HT-29 (cell line): ENCODE measurements around the gene RAX2. TPM values are rescaled to one million over a fixed set of nuclear protein-coding genes. Genes with fewer than 3 reads are reported as not detected.
"Not testable (repeated sequence)": the region's sequence is repeated elsewhere in the genome, so short reads cannot be mapped to it uniquely, and the experiment has no call there.

Source experiments
- DNase-seq: peaks from one replicate; pipeline ENCODE4 v3.0.0-alpha.2; 2015; ENCODE audit warnings: low spot score
- total RNA-seq: library from RNA; depleted of rRNA; stranded (reverse); fragments of >200 nt; shearing (Covaris generic); gene quantifications from 2 replicates; pipeline ENCODE4 v1.2.3, GENCODE V29; 2014

RAX2 gene
- total RNA-seq, 1 experiment from 2014 or later = not detected

DNA sequence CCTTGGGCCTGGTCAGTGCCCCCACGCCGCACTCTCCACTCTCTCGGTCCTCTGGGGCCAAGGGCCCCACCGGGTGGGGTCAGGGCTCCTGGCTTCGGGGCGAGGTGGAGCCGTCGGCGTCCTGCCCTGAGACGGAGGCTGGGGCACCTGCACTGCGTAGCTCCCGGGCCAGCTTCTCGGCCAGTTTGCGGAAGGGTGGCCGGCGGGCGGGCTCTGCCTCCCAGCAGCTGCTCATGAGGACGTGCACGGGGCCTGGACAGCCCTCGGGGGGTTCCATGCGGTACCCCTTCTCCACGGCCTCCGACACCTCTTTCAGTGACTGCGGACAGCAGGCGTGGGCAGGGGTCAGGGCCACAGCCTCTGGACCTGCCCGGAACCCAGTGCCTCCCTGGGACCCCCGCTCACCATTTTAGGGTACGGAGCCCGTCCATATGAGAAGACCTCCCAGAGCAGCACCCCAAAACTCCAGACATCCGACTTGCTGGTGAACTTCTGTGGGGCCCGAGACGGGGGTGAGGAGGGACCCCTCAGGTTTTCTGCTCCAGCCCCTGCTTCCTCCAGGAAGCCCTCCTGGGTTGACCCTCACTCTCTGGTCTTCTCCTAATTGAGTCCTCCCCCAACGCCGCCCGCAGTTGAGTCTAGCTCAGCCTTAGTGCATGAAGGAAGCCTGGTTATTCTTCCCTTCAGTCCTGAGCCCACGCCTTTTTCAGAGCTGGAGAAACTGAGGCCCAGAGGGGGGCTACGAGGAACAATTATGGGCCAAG is 6.3 kb upstream of the RAX2 start:
- DNase-seq = no peak

DNA sequence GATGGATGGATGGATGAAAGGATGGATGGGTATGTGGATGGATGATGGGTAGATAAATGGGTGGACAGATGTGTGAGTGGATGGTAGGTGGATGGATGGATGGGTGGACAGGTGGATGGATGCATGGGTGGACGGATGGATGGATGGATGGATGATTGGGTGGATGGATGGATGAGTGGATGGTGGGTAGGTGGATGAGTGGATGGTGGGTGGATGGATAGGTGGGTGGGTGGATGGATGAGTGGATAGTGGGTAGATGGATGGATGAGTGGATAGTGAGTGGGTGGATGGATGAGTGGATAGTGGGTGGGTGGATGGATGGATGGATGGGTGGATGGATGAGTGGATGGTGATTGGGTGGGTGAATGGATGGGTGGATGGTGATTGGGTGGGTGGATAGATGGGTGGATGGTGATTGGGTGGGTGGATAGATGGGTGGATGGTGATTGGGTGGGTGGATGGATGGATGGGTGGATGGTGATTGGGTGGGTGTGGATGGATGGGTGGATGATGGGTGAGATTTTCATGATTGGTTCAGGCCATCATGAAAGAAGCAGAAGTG is 4.5 kb upstream of the RAX2 start:
- no peak for DNase-seq

DNA sequence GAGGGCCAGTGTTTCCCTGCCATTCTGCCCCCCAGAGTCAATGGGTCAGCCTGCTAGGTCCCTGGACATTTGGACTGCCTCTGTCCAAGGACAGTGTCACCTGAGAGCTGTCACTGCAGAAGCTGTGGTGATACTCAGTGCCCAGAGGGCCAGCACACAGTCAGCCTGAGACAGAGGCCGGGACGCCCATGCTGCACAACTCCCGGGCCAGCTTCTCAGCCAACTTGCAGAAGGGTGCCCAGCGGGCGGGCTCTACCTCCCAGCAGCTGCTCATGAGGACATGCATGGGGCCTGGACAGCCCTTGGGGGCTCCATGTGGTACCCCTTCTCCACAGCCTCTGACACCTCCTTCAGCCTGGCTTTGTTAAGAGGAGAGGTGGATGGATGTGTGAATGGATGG is 3.8 kb upstream of the RAX2 start:
- DNase-seq = no peak

DNA sequence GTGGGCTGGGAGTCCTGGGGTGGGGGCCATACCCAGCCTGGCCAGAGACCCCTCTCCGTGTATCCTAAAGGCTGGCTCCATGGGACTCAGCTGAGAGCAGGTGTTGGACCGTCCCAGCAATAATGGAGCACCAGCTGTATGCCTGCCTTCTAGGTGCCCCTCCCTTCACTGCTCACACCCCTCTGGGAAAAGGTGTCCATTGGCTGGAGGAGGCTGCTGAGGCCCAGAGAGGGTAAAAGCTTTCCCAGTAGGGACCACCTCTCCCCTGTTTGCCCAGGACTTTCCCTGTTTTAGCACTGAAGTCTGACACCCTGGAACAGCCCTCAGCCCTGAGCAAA is 3.3 kb upstream of the RAX2 start:
- DNase-seq = no peak

DNA sequence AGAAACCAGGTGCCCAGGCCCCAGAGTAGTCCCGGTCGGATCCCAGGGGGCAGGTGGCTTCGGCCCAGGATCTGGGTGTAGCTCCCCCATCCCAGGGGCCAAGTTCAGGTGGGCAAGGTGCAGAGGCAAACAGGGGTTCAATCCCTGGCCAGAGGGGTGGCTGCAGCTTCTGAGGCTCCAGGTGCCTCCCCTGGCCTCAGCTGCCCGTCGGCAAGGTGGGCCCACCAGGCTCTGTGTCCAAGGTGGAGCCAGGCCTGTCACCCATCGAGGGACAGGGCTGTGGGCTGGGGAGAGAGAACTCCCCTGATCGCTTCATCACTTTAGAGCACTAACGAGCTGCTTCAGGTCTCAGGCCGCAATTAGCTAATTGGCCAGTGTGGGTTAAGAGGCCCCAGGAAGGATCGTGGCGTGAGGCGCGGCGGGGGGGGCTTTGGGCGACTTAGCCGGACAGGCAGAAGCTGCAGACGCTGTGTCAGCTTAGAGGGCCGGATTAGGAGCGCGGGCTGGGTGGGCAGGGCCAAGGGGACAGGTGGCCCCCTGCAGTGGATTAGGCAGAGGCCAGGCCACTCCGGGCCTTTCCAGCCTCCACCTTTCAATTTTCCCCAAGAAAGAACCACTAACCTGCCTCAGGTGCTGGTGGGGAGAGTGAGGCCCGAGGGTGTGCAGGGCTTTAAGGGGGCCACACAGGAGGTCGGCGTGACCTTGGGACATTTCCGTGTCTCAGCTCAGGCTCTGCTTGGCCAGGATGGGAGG is 2.8 kb upstream of the RAX2 start:
- no peak for DNase-seq

DNA sequence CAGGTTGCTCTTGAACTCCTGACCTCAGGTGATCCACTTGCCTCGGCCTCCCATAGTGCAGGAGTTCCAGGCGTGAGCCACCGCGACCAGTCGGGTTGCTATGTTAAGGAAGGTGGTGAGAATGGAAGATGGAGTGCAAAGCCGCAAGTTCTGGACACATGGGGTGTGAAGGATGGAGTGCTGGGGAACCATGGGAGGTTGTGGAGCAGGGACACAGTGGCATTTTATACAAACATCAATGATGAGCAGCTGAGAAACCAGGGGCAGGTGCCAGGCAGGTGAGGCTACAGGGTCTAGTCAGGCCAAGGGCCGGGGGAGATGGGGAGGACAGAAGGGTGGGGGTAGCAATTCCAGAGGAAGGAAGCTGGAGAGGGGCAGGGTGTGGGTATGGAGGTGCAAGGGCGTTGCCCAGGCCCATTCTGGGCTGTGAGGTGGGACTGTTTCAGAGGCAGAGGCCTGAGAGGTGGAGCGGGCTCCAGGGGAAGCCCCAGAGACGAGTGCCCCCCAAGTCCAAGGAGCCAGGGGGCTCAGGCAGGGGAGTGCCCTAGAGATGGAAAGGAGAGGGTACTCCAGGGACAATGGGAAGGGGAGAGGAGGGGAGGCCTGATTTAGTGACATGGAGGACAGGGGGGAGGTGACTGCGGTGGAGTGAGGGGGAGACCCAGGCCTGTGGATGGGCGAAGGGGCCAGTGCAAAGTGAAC is 1.9 kb upstream of the RAX2 start:
- DNase-seq = no peak

DNA sequence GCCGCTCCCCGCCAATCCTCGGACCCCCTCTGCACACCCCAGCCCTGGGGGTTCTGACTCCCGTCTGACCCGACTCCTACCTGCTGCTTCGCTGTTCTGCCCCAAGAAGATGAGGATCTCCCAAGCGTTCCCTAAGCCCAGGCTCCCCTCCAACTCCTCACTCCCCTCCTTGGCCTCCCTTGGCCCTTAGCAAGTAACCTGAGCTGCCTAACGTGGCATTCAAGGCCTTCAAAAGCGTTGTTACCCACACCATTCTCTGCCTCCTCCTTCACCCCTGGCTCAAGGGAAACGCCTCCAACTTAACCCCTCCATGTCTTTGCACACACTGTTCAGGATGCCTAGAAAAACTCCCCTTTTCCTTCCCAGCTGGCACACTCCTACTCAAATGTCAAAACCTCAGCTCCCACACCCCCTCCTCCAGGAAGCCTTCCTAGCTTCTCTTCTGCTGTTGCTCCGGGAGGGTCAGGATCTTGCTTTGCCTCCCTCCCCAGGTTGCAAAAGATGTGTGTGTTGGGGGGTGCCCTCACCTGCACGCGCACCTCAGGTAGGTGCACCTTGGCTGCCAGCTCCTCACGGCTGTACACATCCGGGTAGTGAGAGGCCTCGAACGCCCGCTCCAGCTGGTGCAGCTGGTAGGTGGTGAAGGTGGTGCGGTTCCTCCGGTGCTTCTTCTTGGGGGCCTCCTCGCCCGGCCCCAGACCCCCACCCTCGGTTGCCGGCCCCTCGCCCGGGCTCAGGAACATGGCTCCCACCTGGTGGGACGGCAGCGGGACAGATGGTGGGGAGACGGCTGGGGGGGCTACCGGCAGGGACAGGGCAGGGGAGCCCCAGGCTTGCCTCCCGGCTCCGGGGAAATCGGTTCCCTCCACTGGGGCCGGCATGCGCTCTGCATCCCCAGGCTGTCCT is 775 bp downstream of the RAX2 start:
- DNase-seq = no peak

DNA sequence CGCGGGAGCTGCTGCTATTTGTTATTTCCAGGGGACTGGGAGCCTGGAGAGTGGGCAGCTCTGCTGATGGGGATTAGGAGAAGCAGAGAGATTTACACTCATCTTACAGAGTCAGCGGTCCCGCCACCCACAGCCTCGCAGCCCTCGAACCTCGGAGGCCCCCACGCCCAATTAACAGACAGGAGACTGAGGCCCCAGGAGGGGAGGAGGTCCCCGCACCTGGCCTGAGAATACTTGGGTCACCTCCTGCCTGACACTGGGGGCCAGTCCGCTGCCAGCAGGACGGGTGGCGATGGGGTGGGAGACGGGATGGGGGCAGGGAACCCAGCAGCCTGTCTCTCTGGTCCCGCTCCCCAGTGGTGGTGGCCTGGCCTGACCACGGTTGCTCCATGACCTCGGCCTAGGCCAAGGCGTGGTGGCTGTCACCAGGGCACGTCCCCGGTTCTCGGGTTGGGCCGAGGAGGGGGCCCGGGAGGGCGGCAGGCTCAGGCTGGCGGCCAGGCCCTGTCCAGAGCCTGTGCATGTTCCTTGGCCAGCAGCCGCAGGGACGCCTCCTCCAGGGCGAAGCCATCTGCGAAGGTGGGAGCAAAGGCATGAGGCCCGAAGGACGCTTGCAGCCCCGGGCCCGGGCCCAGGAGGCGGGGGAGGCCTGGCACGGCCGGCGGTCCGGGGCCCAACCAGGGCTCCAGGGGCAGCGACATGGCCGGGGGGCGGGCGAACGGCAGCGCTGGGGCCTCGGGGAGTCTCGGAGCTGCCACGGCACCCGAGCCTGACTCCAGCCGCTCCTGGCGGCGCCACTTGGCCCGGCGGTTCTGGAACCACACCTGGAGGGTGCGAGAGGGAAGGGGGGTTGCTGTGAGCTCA is 1.7 kb downstream of the RAX2 start:
- DNase-seq = no peak

DNA sequence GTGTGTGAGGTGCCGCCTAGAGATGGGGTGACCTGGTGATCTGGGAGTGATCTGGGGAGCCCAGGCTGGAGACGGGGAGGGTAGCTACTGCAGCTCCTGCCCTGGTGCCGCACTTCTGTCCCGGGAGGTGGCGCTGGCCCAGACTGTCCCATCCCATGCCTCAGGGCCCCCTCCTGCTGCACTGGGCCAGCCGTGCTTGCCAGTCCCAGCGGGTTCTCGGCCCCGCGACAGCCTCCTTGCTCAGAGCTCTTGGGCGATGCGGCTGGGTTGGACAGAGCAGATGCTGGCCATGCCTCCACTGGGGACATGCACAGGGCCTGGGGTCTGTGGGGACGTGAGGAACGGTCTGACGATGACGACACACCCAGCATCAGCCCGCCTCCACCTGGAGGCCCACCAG is 2.5 kb downstream of the RAX2 start:
- DNase-seq = no peak

DNA sequence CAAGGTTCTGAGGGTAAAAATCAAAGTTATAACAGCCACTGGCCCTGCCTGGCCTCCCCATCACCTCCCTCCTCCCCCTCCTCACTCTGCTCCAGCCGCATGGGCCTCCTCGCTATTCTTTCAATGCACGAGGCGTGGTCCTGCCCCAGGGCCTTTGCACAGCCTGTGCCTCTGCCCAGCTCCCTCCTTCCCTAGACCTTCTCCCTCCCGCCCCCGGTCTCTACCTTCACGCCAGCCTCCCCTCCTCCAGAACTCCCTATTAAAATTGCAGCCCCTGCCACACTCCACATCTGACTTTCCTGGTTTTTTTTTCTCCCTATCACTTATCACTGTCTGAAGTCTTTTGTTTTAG is 3.3 kb downstream of the RAX2 start:
- no peak for DNase-seq

DNA sequence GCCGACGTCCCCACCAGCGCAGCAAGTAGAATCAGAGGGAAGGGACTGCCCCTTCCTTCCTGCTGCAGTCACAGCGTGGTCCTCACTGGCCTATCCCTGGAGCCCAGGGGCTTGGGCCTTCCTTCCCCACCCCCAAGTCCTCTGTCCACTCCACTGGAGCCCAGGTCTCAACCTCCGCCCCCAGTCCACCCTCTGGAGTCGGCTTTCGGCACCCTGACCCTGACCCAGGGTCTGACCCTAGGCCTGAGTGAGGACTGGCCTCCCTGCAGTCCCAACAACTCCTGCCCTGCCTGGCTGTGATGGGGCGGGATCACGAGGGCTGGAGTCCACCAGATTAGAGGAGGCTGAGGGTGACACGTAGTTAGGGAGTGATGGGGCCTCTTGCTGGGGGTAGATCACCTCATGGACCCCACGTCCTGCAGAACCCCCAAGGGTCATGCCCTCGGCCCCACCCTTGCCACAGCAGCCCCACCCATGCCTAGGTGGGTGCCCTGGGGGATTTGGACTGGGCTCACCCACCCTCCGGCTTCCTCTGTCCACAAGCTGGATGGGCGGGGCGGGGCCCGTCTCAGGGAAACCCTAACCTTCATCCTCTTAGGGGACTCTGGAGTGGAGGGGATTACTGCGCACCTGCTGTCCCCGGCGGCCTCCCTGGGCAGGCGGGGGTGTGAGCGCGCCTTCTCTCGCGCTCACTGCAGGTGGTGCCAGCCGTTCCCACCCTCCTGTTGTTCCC is 3.8 kb downstream of the RAX2 start:
- no peak for DNase-seq

DNA sequence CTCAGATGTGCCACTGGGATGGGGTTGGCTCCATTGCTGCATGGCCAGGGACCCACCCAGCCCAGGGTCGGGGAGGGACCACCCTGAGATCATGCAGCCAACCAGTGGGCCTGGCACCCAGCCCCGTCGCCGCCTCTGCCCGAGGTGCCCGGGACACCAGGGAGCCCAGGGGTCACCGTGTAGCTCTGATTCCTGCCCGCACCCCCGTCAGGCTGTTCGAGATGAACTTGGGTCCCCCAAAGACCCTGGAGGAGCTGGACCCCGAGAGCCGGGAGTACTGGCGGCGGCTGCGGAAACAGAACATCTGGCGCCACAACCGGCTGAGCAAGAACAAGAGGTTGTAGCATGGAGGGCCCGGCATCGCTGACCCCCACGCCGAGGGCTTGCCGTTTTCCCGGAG is 5.0 kb downstream of the RAX2 start:
- DNase-seq = no peak

DNA sequence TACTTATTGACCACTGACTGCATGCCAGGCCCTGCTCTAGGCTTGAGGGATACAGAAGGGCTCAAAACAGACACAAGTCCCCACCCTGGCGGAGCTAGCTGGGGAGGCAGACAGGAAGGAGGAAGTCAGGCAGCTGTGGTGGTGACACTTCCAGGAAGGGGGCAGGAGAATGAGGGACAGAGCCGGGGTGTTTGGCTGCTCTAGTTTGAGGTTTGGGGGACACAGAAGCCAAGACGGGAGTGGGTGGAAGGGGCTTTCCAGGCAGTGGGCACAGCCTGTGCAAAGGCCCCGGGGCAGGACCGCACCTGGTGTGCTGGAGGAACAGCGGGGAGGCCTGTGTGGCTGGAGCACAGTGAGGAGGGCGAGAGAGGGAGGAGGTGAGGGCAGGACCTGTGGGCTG is 5.5 kb downstream of the RAX2 start:
- no peak for DNase-seq

DNA sequence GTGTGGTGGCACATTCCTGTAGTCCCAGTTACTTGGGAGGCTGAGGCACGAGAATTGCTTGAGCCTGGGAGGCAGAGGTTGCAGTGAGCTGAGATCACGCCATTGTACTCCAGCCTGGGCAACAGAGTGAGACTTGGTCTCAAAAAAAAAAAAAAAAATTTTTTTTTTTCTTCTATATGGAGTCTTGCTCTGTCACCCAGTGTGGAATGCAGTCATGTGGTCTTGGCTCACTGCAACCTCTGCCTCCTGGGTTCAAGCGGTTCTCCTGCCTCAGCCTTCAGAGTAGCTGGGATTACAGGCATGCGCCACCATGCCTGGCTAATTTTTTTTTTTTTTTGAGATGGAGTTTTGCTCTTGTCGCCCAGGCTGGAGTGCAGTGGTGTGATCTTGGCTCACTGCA is 6.3 kb downstream of the RAX2 start:
- not testable (repeated sequence) for DNase-seq

DNA sequence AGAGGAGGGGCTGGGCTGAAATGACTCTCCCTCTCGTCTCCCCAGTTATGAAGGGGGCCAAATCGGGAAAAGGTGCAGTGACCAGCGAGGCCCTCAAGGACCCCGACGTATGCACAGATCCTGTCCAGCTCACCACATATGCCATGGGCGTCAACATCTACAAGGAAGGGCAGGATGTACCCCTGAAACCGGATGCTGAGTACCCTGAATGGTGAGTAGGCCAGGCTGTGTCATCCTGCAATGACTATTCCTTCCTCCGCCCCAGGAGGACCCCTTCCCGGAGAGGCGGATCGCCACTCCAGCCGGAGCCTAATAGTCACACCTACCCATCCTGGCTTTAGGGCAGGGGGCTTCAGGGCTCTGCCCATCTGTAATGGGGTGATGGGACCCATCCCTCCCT is 6.9 kb downstream of the RAX2 start:
- DNase-seq = no peak

DNA sequence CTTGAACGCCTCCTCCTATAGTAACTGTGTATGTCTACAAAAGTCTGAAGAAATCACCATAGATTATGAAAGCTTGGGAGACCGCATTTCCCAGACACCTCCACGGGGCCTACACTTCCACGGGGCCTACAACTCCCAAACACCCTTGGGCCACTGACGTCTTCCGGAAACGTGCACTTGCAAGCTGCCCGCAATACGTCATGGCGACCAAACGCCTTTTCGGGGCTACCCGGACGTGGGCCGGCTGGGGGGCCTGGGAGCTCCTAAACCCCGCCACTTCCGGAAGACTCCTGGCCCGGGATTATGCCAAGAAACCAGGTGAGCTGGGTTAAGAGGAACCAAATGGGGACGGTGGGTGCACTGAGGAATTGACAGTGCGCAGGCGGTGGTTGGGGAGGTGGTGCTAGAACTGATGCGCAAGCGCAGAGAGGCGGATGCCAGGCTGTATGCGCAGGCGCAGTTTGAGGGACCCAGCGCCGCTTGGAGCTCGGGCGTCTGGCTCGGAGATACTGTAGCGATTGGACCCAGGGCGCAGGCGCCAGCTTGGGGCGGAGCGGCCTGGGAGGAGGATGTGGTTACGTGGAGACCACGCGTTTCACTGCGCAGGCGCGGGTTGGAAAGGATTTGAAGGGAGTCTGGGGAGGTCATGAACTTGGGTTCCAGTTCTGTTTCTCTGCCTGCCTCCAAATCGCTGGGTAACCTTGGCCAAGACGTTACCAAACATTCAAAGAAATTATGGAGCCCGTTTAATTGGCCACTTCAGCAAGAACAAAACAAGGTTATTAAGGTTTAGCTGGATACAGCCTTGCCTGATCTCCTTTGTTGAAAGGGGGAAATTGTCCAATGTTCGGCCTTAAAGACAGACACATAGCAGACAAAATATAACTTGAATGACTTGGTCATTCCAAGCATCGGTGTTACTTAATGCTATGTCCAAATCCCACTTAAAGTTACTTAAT is 9.2 kb downstream of the RAX2 start, which contains the start of gene MRPL54:
Gene MRPL54, plus strand, starts transcription at position 182 of the 959 bp plus-strand sequence. Its CDS starts 19 bp downstream, at position 201.
- DNase-seq = peak; percentile 98

DNA sequence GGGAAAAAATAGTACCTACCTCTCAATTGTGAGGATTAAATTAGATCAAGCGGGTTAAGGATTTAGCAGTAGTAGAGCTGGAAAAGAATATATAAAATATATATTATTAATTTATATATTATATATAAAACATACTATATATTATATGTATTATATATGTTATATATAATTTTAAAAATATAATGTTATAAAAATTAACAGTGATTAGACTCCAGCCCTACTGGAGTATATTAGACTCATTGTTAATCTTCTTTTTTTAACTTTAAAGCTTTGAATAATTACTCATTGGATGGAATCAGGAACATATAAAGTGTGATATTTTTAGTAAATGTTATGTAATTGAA is 9.9 kb downstream of the RAX2 start:
- no peak for DNase-seq

DNA sequence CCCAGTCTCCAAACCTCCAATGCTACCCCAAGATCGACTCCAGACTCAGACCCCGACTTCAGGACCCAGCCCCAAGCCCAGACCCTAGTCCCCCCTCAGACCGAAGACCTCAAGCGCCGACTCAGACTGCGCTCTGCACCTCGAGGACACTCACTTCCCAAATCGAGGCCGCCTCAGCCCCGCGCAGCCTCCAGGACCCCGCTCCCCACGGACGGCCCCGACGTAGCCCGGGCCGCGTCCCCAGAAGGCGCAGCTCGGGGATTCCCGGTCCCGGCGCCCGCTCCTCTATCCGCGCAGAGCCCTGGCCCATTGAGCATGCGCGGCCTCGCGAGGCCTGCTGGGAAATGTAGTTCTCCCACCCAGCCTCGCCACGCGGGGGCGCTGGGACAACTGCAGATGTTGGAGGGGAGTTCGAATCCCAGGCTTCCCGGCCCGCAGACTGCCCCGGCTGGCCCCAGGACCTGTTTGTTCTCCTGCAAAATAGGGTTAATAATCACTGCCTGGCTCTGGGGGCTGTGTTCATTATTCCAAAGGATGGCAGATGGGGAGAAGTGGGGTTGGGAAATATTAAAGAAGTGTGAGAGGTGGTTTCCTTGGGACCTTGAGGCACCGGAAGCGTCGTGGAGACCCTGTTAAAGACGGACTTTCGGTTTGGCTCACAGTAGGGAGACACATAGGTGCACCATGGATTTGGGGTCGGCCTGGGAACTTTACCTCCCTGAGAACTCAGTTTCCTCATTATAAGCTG is 10.5 kb downstream of the RAX2 start, which contains the start of gene APBA3:
Gene APBA3, minus strand, starts transcription at position 311 of the 748 bp plus-strand sequence. CDS start 1,428 bp downstream, outside the sequence.
- DNase-seq = peak; percentile 88
